ENCODE results near the gene TMEM236.

DNA sequence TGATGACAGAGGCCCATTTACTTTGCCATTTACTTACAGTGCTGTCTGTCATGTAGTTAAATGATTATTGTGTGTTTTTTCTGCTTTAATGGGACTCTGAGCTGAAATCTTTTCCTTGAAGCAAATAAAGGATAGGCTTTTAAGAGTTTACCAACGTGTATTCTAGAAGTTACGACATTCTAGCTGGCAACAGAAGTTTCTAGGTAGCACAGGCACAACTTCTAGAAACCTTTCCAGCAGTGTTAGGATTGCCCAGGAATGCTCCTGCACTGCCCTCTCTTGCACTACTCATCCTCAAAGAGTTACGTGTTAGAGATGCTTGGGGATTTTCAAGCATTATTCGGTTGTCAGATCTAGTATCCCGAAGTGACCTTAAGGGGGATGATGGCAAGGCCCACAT lies 42.5 kb upstream of the TMEM236 start:
- no peak for TF ChIP-seq CTCF (conservative IDR thresholded peaks at IDR 0.05; ENCODE audit: low read length)
- TF ChIP-seq EZH2phosphoT487 (IDR thresholded peaks at IDR 0.05; ENCODE audit: borderline replicate concordance): no peak

Measured in Loucy (cell line).